HG03460 (cell line): ENCODE results near the gene MAML2.

Experiments
- ATAC-seq: cut with Tn5 transposase; IDR thresholded peaks from one replicate; pipeline ENCODE4 v1.9.1; 2021; ENCODE audit not compliant: unreplicated experiment

The MAML2 gene

DNA sequence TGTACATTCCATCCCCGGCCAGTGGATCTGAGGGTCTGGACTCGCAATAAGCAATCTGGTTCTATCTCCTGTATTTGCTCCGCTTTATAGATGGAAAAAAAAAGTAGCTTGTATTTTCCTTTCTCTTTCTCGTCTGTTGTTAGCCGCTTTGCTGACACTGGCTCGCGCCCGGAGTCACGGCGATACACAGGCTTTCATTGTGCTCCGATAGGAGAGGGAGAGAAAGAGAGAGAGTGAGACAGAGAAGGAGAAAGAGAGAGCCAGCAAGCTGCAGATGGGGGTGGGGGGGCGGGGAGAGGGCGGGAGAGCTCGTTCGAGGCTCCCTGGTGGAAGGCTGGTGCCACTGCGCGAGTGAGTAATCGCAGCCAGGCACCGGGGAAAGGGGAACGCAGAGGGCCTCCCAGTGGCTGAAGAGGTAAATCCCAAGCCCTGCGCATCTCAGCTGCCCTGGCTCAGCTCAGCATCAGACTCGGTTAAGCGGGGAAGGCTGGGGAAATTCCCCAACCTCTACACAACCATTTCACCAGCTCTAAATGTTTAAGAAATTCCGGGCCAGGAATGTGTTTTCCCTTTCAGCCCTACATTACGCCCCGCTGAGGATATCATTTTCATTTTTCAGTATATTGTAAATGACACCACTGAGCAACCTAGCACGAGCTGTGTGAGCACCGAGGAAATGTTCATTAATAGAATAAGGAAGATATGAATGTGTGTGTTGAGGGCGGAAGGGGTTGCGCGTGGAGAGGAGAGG lies at the start of gene MAML2:
MAML2 (minus strand) TSS at position 235 of the 751 bp plus-strand sequence. CDS start 1,300 bp downstream, outside the sequence.
- ATAC-seq, result peak; percentile 72

DNA sequence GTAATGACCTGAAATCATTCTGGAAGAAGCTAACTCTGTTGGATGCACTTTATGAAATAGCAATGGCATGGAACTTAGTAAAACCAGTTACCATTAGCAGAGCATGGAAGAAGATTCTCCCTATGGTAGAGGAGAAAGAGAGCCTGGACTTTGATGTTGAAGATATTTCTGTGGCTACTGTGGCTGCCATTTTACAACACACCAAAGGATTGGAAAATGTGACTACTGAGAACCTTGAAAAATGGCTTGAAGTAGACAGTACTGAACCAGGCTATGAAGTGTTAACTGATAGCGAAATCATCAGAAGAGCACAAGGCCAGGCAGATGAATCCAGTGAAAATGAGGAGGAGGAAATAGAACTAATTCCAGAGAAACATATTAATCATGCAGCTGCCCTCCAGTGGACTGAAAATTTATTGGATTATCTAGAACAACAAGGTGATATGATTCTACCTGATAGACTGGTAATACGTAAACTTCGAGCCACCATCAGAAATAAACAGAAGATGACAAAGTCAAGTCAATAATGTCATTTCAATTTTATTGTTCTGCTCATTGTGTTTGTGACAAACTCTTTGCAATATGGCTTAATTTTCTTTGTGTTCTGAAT lies 48.8 kb upstream of the MAML2 start:
- no peak for ATAC-seq

GRCh38 chr11:96390488-96390792 lies 47.4 kb upstream of the MAML2 start:
- ATAC-seq, result no peak

DNA sequence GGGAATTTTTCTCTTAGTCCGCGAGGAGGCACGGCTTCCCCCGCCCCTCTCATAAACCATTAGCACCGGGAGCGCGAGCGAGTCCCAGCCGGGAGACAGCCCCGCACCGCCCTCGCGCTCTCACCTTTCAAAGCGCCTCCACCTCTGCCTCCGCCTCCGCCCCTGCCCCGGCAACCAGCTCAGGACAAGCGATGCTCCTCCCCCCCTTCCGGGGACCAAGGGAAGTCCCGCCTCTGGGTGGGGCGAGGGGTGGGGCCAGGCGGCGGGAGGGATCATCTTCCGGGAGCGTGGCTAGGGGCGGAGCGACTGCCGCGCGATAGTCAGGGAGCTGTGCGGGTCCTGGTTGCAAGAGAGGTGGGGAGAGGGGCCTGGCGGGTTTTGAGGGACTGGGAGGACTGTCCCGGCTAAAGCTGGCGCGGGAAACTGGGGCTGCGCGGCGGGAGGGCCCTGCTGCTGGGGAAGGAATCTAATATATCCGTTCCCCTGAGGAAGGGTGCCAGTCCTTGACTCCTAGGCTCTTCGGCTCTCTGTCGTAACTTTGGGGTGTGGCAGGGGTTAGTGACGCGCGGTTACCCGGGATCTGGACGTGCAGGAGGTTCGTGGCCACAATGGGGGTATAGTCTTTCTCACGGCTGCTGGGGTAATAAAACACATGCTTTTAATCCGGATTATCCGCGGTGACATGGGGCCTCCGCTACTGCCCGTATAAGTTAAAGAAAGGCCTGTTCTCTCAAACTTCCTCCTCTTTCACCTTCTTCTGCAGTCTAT lies 46.9 kb upstream of the MAML2 start, which contains the start of the genes CCDC82 and JRKL:
CCDC82 (minus strand) TSS at position 193 of the 768 bp plus-strand sequence. CDS start 5,165 bp downstream, outside the sequence.
JRKL (plus strand) TSS at position 294 of the 768 bp plus-strand sequence. CDS start 637 bp downstream, outside the sequence.
- ATAC-seq, result peak; percentile 95

DNA sequence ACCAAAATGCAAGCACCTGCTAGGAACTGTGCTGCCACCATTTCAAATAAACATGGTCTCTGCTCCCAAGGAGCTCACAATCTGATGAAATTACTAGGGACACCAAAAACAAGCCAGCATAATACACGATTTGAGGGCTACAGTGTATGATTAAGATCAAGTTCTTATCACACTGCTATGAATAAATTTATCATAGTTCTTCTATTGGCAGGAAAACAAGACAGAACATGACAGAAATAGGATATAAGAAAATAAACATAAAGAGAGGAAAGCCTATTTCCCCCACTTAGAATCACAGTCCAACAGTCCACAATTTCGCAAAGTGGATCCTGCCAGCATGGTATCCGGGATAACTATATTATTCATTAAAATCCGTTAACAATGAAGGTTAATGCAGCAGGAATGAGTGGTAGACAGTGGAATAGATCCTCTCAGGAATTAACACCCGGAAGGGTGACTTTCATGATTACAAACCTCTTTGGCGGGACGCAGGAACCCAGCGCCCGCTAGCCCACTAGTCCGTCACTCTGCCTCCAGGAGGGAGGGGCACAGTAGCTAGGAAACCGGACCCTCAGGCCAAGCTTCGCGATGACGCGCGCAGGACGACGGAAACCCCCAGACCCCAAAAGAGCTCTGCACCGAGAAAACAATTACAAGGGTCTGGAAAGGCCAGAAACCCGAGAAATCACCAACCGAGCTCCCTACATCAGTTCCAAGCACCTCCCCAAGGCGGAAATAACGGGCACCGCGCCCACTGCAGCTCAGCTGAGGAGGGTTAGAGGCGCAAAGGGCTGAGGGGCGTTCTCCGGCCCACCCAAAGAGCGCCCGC lies 46.1 kb upstream of the MAML2 start:
- ATAC-seq, result peak; percentile 45

GRCh38 chr11:96385187-96385586 lies 42.2 kb upstream of the MAML2 start:
- no peak for ATAC-seq

- no peak for ATAC-seq
Measured at GRCh38 chr11:96384156-96384555, 41.2 kb upstream of the MAML2 start.

DNA sequence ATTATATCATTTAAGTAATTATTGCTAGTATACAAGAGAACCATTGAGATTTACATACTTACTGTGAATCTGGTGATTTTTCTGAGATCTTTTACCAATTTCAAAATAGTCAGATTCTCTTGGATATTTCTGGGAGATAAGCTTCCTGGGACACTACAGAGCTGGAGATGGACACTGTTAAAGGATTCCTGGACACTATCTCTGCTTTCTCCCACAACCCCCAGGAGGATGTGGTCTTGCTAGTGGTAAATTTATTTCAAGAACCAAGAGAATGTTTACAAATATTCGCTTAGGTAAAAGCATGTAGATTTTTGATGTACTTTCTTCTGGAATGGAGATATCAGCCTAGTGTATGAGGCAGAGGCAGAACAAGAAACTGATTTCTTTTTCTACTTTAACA lies 33.8 kb upstream of the MAML2 start:
- ATAC-seq, result no peak

- ATAC-seq, result no peak
Measured at GRCh38 chr11:96373826-96374225, 30.8 kb upstream of the MAML2 start.

- ATAC-seq, result no peak
Measured at GRCh38 chr11:96367342-96367741, 24.3 kb upstream of the MAML2 start.

DNA sequence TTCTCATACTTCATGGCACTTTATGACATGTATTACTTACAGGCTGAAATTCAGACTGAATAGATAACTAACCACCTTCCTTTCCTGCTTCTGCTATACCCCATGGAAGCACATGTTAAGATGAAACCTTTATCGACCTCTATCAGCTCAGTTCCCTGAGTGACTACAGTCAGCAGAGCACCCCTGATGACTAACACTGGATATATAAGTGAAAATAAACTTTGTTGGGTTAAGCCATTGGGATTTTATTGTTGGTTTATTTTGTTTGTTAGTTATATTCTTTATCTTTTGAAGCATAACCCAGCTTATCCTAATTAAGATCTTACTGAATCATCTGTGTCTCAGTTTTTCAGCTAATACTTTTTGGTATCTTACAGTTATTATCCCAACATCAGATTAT lies 23.0 kb upstream of the MAML2 start:
- ATAC-seq, result no peak

GRCh38 chr11:96365493-96365892 lies 22.5 kb upstream of the MAML2 start:
- ATAC-seq, result no peak

GRCh38 chr11:96361778-96362177 lies 18.8 kb upstream of the MAML2 start:
- no peak for ATAC-seq

GRCh38 chr11:96358321-96358720 lies 15.3 kb upstream of the MAML2 start:
- no peak for ATAC-seq

DNA sequence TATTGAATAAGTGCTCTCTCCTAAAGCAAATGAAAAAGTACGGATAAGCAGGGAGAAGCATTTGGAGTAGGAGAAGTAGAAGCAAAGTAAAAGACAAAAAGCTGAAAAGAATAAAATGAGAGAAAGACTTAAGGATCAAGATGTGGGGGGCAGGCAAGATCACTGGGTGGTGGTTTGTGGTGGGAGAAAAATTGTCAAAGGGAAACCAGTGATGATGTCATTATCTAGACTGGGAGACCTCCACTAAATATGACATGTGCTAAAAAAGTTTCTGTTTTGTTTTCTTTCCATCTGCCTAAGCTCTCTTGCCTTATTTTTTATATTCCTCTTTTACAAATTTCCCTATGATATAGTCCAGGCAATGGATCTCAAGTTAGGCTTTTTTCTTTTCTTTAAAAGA lies 14.8 kb upstream of the MAML2 start:
- ATAC-seq, result no peak

DNA sequence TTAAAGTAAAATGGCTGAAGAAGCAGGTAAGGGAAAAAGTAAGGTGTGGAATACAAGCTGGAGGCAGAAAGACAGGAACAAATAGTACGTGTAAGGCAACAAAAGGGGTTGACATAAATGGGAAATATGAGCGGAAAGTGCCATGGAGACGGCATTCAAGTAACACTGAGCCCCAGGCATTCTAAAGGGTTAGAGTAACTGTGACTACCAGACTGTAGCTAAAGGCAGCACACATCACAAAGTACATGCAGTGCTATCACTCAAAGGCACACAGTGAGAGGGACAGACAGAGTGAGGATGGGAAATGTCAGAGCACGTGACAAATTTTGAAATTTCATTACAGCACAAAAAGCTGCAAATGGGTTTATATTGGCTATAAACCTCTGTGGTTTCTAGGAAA lies 13.9 kb upstream of the MAML2 start:
- ATAC-seq, result no peak

DNA sequence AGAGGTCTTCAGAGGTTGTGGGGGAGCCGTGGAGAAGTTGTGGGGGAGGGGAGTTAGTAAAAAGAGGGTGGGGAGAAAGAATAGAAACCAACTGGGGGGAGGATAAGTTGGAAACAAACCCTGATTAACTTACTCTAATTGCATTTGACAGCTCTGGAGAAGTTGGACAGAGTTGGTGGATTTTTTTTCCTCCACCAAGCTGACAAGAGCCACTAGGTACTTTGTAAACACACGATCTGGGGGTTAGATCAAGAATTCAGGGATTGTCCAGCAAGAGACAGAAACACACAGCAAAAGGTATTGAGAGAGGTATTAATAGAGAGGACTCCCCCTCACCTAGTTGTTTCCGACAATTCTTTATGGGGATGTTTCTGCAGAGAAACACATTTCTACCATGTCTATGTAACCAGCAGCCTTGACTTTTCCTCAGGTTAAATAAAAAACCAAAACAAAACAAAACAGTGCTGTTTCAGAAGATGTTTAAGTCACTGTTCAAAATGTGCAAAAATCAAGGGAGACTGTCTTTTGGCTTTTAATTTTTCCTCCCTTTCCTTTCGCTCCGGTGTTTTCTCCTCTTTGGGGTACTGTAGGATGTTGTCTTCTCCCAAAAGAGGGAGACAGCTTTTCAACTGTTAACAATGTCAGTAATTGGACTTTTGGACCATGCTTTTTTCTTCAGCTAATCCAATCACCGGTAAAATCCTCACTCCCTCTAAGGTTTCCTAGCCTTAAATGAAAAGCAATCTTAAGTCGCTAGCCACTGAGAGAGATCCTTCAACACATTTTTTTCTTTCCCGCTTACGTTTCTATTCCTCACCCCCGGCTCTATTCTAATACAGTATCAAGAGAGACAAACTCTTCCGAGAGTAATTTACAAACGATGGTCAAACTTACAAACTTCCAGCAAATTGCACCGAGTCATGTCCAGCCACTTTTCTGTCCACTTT lies 708 bp downstream of the MAML2 start:
- ATAC-seq, result no peak

- ATAC-seq, result peak; percentile 35
Measured at GRCh38 chr11:96341211-96342013, 1.6 kb downstream of the MAML2 start.

DNA sequence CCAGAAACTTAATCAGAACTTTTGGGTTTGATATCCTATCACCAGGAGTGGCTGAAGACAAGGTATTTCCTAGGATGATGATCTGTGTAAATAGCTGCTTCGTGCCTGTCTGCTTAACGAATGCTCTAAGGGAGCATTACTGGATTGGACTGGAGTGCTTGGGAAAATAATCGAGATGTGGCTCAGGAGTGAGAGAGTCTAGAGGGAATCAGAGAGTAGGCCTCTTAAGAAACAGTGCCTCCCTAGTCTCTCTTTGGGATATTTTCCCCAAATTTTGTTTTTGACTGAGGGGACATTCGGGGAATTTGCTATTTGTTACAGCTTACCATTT lies 2.5 kb downstream of the MAML2 start:
- ATAC-seq, result no peak
